GM12874 (cell line): Measurements from ENCODE around the gene AGAP1.

Experiments
- TF ChIP-seq, protein P1 (sequence below): IDR thresholded peaks from 2 replicates; pipeline ENCODE4 v1.5.1; 2011; ENCODE audit warnings: low read depth, mild to moderate bottlenecking, control low read depth, low read length, moderate library complexity; ENCODE audit not compliant: insufficient read depth

Gene AGAP1

DNA sequence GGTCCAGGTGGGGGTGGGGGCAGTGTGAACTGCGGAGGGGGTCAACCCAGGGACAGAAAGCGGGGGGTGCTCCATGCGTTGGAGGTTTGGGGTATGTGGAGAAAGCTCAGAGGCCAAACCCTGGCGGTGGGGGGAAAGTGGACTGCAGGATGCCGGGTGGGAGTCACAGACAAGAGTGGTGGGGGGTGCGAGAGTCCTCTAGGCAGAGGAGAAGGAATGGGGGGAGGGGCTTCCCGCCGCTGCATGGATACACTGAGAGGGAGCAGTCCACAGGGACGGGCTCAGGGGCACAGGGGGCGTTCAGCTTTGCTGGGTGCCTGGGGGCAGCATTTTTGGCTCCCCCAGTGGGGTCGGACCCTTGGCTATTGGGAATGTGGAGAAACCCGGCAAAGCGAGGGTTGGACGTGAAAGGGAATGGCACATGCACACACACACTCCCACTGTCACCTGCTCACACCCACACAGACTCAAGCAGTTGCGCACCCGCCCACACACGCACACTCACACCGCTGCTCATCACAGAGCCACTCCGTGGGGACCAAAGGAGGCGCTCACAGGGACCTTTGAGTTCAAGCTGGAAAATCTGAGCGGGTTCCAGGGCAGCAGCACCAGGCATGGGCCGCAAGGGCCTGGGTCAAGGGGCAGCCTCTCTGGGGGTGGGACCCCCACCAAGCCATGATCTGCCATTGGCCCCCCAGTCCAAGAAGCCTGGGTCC is 666.7 kb downstream of the AGAP1 start:
- TF ChIP-seq, protein P1, sequence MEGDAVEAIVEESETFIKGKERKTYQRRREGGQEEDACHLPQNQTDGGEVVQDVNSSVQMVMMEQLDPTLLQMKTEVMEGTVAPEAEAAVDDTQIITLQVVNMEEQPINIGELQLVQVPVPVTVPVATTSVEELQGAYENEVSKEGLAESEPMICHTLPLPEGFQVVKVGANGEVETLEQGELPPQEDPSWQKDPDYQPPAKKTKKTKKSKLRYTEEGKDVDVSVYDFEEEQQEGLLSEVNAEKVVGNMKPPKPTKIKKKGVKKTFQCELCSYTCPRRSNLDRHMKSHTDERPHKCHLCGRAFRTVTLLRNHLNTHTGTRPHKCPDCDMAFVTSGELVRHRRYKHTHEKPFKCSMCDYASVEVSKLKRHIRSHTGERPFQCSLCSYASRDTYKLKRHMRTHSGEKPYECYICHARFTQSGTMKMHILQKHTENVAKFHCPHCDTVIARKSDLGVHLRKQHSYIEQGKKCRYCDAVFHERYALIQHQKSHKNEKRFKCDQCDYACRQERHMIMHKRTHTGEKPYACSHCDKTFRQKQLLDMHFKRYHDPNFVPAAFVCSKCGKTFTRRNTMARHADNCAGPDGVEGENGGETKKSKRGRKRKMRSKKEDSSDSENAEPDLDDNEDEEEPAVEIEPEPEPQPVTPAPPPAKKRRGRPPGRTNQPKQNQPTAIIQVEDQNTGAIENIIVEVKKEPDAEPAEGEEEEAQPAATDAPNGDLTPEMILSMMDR: no peak

GRCh38 chr2:236161082-236161462 is 667.2 kb downstream of the AGAP1 start:
- TF ChIP-seq, protein P1: no peak

DNA sequence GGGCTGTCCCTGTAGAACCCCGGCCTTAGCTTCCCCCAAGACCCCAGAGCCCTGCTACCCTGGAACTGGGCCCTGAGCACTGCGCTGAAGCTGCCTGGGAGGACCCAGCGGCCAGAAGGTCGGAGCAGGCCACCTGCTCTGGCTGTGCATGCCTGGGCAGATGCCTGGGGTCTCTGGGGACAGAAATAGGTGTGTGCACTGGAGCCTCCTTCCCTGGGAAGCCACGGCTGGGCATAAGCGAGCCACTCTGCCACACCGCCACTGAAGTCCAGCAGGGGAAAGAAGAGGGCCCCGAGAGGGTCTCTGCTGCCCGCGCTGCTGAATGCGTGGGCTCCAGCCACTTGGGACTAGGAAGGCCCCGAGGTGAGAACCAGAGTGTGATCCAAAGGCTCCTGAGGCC is 667.7 kb downstream of the AGAP1 start:
- TF ChIP-seq, protein P1: no peak

DNA sequence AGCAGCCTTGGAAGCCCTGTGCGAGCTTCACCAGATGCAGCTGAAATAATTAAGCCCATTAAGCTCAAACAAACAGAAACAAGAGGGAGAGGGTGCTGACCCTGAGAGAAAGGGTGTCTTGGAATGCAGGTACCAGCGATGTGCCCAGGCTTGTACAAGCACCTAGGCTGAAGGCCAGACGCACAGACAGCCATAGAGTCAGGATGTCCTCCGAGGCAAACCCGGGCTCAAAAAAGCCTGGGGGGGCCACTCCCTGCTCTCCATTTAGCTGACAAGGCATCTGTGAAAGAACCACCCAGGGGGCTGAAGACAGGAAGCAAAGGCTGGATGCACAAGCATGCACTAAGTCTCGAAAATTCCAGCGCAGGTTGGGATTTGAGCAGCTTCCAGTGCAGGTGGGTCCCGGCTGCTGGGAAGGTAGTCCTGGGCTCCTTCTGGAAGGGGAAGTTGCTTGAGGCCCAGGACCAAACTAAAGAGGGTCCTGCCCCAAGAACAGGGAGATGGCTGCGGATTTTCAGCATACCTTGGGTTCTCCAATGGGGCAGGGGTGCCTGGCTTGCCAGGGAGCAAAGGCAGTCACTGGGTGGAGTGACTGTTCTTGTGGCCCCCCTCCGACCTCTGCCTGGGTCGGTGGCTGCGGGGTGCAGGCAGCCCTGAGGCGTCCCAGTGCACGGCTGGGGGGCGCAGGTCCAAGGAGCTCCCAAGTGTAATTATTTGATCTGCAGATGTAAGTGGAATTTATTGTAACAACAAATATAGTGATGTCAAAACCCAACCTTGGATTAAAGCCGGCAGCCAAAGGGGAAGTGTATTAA is 668.4 kb downstream of the AGAP1 start:
- TF ChIP-seq, protein P1: no peak

GRCh38 chr2:236162882-236163470 is 669.1 kb downstream of the AGAP1 start:
- TF ChIP-seq, protein P1: no peak

- TF ChIP-seq, protein P1: no peak
Observed at GRCh38 chr2:236163471-236164200, 669.8 kb downstream of the AGAP1 start.
